ENCODE data around the gene PLOD3. TPM values are rescaled to one million over a fixed set of nuclear protein-coding genes. Genes with fewer than 3 reads are reported as not detected.

Gene PLOD3
- total RNA-seq, 2 experiments from 2014 or later = 9.2 to 30.5 TPM

- no peaks in the 10 kb centered on the region for H3K9me2 ChIP-seq (ENCODE audit: insufficient read depth, low read length)
- H3K27ac ChIP-seq (ENCODE audit: low read depth, low read length, poor library complexity, severe bottlenecking) = no peak overlapping the region
- no peaks in the 10 kb centered on the region for H3K9me3 ChIP-seq (ENCODE audit: low read length)
- DNase-seq (ENCODE audit: low spot score) = no peak
- POLR2A ChIA-PET = interaction anchor here (0.6 kb wide), 1 partner anchor 135 kb away, joined by 4 read pairs; no protein-coding TSS in a partner anchor
- TF ChIP-seq CTCF (conservative IDR thresholded peaks at IDR 0.05; ENCODE audit: low read length) (no peak), EZH2phosphoT487 (IDR thresholded peaks at IDR 0.05; ENCODE audit: borderline replicate concordance, low read depth, low read length) (no peak)
- no peak overlapping the region for H3K4me3 ChIP-seq (ENCODE audit: low read depth, low read length, poor library complexity, severe bottlenecking)
- no peaks in the 10 kb centered on the region for H3K36me3 ChIP-seq (ENCODE audit: insufficient read depth, low read length)
- intact Hi-C loops (cut with micrococcal nuclease; ENCODE audit: unreplicated experiment) = loop anchor here (1.0 kb wide), 1 partner anchor 25 kb away; no protein-coding TSS in a partner anchor
- H3K4me1 ChIP-seq (ENCODE audit: insufficient read depth, low read length, poor library complexity, severe bottlenecking) = peaks cover 23% of the 10 kb centered on the region
- no peaks in the 10 kb centered on the region for H3K79me2 ChIP-seq (ENCODE audit: insufficient read depth, low read depth, low read length)
- BruUV-seq (replicated peaks) = no TSS peak
- CTCF ChIA-PET (ENCODE audit: unreplicated experiment) = no interaction called here
- no peaks in the 10 kb centered on the region for H4K20me1 ChIP-seq (ENCODE audit: insufficient read depth, low read length)
- H2AFZ ChIP-seq (ENCODE audit: low read length) = 0 out of 2 replicates have a peak overlapping the region, but pooled peaks have one; percentile 31
- peak overlapping the region; percentile 53 for H3K4me2 ChIP-seq (ENCODE audit: low read length)
Observed at GRCh38 chr7:101169110-101169837, 48.1 kb downstream of the PLOD3 start.

GRCh38 chr7:101168412-101169049 is 48.9 kb downstream of the PLOD3 start:
- H3K4me3 ChIP-seq (ENCODE audit: low read depth, low read length, poor library complexity, severe bottlenecking) = no peak overlapping the region
- H3K79me2 ChIP-seq (ENCODE audit: insufficient read depth, low read depth, low read length) = no peaks in the 10 kb centered on the region
- CTCF ChIA-PET (ENCODE audit: unreplicated experiment) = no interaction called here
- no peak for TF ChIP-seq CTCF (conservative IDR thresholded peaks at IDR 0.05; ENCODE audit: low read length)
- TF ChIP-seq EZH2phosphoT487 (IDR thresholded peaks at IDR 0.05; ENCODE audit: borderline replicate concordance, low read depth, low read length) = no peak
- no peaks in the 10 kb centered on the region for H3K9me2 ChIP-seq (ENCODE audit: insufficient read depth, low read length)
- H3K4me1 ChIP-seq (ENCODE audit: insufficient read depth, low read length, poor library complexity, severe bottlenecking) = peaks cover 20% of the 10 kb centered on the region
- intact Hi-C loops (cut with micrococcal nuclease; ENCODE audit: unreplicated experiment) = loop anchor here (1.0 kb wide), 1 partner anchor 24 kb away; no protein-coding TSS in a partner anchor
- no peak for DNase-seq (ENCODE audit: low spot score)
- H3K27ac ChIP-seq (ENCODE audit: low read depth, low read length, poor library complexity, severe bottlenecking) = no peak overlapping the region
- H3K9me3 ChIP-seq (ENCODE audit: low read length) = no peaks in the 10 kb centered on the region
- BruUV-seq (replicated peaks) = no TSS peak
- H3K36me3 ChIP-seq (ENCODE audit: insufficient read depth, low read length) = no peaks in the 10 kb centered on the region
- H4K20me1 ChIP-seq (ENCODE audit: insufficient read depth, low read length) = no peaks in the 10 kb centered on the region
- no peak overlapping the region for H2AFZ ChIP-seq (ENCODE audit: low read length)
- H3K4me2 ChIP-seq (ENCODE audit: low read length) = no peak overlapping the region
- POLR2A ChIA-PET = interaction anchor here (0.6 kb wide), 1 partner anchor 136 kb away, joined by 4 read pairs; no protein-coding TSS in a partner anchor
